ENCODE data around the gene TAF1B. TPM values are rescaled to one million over a fixed set of nuclear protein-coding genes. Genes with fewer than 3 reads are reported as not detected.

The TAF1B gene
- total and polyA plus RNA-seq, 2 experiments from 2014 or later = 8.0 to 19.4 TPM

DNA sequence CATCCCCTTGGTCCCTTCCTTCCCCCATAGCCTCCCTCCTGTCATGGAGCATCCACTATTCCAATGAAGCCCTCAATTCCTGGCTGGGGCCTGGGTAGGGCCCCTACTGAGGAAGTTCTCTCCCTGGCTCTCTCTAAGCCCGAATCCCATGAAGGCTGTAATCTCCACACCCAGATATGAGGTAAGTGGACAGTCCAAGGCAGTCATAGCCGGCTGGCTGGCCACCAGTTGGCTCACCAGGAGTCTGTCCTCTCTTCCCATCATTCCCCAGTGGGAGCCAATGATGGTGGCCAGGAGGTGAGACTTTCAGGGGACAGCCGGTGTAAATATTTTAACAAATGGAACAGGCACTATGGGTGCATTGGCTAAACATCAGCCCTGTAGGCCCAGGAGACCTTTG, 6.8 kb upstream of the TAF1B start:
- H3K79me2 ChIP-seq = no peaks in the 10 kb centered on the region
- no peak overlapping the region for H3K4me3 ChIP-seq
- TF ChIP-seq, protein P1, sequence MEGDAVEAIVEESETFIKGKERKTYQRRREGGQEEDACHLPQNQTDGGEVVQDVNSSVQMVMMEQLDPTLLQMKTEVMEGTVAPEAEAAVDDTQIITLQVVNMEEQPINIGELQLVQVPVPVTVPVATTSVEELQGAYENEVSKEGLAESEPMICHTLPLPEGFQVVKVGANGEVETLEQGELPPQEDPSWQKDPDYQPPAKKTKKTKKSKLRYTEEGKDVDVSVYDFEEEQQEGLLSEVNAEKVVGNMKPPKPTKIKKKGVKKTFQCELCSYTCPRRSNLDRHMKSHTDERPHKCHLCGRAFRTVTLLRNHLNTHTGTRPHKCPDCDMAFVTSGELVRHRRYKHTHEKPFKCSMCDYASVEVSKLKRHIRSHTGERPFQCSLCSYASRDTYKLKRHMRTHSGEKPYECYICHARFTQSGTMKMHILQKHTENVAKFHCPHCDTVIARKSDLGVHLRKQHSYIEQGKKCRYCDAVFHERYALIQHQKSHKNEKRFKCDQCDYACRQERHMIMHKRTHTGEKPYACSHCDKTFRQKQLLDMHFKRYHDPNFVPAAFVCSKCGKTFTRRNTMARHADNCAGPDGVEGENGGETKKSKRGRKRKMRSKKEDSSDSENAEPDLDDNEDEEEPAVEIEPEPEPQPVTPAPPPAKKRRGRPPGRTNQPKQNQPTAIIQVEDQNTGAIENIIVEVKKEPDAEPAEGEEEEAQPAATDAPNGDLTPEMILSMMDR (IDR thresholded peaks at IDR 0.05; ENCODE audit: poor library complexity) = no peak
- TF ChIP-seq EZH2phosphoT487 (IDR thresholded peaks at IDR 0.05; ENCODE audit: low read depth, severe bottlenecking, unreplicated experiment) = no peak
- TF ChIP-seq EZH2 (IDR thresholded peaks at IDR 0.05; ENCODE audit: borderline replicate concordance) = no peak
- no peaks in the 10 kb centered on the region for H3K9me2 ChIP-seq (replicated peaks; ENCODE audit: insufficient read depth)
- no peak for DNase-seq (ENCODE audit: low spot score)
- H3K4me2 ChIP-seq = no peak overlapping the region
- no peaks in the 10 kb centered on the region for H3K36me3 ChIP-seq (replicated peaks; ENCODE audit: insufficient read depth, low read depth)
- H3K27ac ChIP-seq = no peak overlapping the region
- no peaks in the 10 kb centered on the region for H4K20me1 ChIP-seq (ENCODE audit: insufficient read depth, poor library complexity, severe bottlenecking)
- no peaks in the 10 kb centered on the region for H3K9me3 ChIP-seq (ENCODE audit: low read depth)
- H2AFZ ChIP-seq = no peak overlapping the region
- H3K27me3 ChIP-seq = no peaks in the 10 kb centered on the region
- WGBS (ENCODE audit: low lambda C conversion rate, missing lambda C conversion rate) = 91% methylated on average over 3 of the region's 3 CpGs
- no peaks in the 10 kb centered on the region for H3K4me1 ChIP-seq (ENCODE audit: insufficient read depth)

DNA sequence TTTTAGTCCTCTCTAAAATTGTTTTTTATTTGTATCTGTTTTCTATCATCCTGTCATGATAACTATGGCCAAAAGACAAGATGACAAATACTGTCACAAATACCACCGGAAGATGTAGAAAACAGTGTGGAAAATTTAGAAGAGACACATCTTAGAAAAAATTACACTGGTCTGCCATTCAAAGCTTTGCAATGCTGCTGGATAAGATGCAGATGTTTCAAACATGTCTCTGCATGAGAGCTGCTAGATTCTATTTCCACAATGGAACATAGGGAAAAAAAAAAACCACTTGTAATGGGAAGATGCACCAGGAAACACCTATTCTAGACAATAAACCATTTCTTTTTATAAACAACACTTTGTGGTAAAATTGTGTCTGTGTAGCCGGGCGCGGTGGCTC, 5.8 kb upstream of the TAF1B start:
- no peak overlapping the region for H2AFZ ChIP-seq
- no peaks in the 10 kb centered on the region for H4K20me1 ChIP-seq (ENCODE audit: insufficient read depth, poor library complexity, severe bottlenecking)
- H3K4me3 ChIP-seq = no peak overlapping the region
- no peak for DNase-seq (ENCODE audit: low spot score)
- no peak overlapping the region for H3K4me2 ChIP-seq
- no peak for TF ChIP-seq EZH2 (IDR thresholded peaks at IDR 0.05; ENCODE audit: borderline replicate concordance)
- TF ChIP-seq EZH2phosphoT487 (IDR thresholded peaks at IDR 0.05; ENCODE audit: low read depth, severe bottlenecking, unreplicated experiment) = no peak
- TF ChIP-seq, protein P1 (IDR thresholded peaks at IDR 0.05; ENCODE audit: poor library complexity) = no peak
- H3K36me3 ChIP-seq (replicated peaks; ENCODE audit: insufficient read depth, low read depth) = no peaks in the 10 kb centered on the region
- WGBS (ENCODE audit: low lambda C conversion rate, missing lambda C conversion rate) = 92% methylated on average over 4 of the region's 4 CpGs
- no peaks in the 10 kb centered on the region for H3K27me3 ChIP-seq
- H3K4me1 ChIP-seq (ENCODE audit: insufficient read depth) = no peaks in the 10 kb centered on the region
- H3K9me2 ChIP-seq (replicated peaks; ENCODE audit: insufficient read depth) = no peaks in the 10 kb centered on the region
- peak overlapping the region; percentile 23 for H3K27ac ChIP-seq
- no peaks in the 10 kb centered on the region for H3K9me3 ChIP-seq (ENCODE audit: low read depth)
- H3K79me2 ChIP-seq = no peaks in the 10 kb centered on the region

DNA sequence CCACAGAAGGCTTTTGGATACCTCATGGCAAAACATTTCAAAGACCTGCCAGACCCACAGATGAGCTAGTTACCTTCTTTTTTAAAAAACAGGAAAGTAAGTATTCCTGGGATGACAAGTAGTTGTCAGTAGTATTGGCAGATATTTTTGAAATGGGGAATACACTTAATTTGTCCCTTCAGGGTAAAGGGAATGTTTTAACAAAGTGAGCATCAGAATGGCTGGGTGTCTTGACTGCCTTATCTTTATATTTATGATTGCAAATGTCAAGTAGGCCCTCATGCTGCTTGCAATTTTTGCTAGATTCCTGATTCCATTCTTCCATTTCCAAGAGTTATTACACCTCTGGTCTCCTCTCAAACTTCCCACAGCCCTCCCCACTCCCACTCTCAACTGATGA, 4.9 kb upstream of the TAF1B start:
- Histone ChIP-seq H3K4me1 (ENCODE audit: insufficient read depth) (no peaks in the 10 kb centered on the region), H3K27me3 (no peaks in the 10 kb centered on the region), H3K79me2 (no peaks in the 10 kb centered on the region), H3K36me3 (replicated peaks; ENCODE audit: insufficient read depth, low read depth) (no peaks in the 10 kb centered on the region), H2AFZ (no peak overlapping the region), H4K20me1 (ENCODE audit: insufficient read depth, poor library complexity, severe bottlenecking) (no peaks in the 10 kb centered on the region), H3K9me3 (ENCODE audit: low read depth) (no peaks in the 10 kb centered on the region), H3K4me2 (no peak overlapping the region), H3K27ac (no peak overlapping the region), H3K4me3 (no peak overlapping the region), H3K9me2 (replicated peaks; ENCODE audit: insufficient read depth) (no peaks in the 10 kb centered on the region)
- DNase-seq (ENCODE audit: low spot score) = no peak
- TF ChIP-seq, protein P1 (IDR thresholded peaks at IDR 0.05; ENCODE audit: poor library complexity) = no peak
- no peak for TF ChIP-seq EZH2phosphoT487 (IDR thresholded peaks at IDR 0.05; ENCODE audit: low read depth, severe bottlenecking, unreplicated experiment)
- TF ChIP-seq EZH2 (IDR thresholded peaks at IDR 0.05; ENCODE audit: borderline replicate concordance) = no peak
